ENCODE data around the gene MCUB.
"Not testable (repeated sequence)": the region's sequence is repeated elsewhere in the genome, so short reads cannot be mapped to it uniquely, and the experiment has no call there.

MCUB gene

GRCh38 chr4:109588176-109588575 lies 28.1 kb downstream of the MCUB start:
- DNase-seq, result peak; percentile 11

DNA sequence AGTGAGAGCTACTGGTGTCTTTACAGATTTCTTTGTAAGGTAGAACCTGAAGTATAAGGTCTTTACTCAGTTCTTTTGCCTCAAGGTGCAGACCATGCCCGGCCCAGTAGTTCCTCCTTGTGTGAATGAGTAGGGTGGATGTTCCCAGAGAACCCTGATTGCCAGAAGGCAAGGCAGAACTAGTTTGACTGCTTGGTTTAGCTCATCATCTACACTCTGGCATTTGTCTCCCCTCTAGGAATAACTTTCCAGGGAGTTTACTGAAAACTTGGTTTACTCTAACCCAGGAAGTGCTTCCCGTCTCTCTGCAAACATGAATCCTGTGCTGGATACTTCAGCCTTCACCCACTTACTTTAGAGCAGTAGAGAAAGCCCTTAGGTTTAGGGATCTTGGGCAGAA lies 29.1 kb downstream of the MCUB start:
- no peak for DNase-seq

DNA sequence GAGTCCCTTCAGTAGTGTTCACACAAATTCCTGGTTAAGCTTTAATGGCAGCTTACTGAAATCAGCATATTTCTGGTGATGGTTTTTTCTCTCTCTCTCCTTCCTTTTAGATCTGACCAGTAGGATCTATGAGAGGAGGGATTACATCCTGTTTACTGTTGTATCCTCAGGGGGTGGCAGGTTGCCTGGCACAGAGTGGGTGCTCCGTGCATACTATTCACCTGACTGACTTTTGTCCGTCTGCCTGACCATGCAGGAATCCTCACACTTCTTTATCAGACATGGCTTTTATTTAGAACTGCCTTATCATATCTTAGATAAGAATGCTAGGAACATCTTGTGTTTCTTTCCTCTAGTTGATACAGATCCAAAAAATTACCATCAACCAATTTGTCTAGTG lies 29.6 kb downstream of the MCUB start:
- no peak for DNase-seq

DNA sequence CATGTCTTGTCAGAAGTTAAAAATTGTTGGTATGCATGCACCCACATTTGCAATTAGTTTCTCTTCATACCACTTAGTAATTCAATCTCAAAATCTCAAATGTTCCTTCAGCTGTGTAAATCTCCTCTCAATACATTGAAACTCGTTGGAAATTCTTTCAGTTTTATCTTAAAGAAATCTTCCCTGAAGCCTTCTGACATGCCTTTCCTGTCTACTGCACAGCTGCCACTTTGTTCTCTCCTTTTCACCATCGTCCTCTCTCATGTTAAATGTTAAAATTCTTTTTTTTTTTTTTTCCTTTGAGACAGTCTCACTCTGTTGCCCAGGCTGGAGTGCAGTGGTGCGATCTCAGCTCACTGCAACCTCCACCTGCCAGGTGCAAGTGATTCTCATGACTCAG lies 30.9 kb downstream of the MCUB start:
- no peak for DNase-seq

GRCh38 chr4:109592367-109592766 lies 32.3 kb downstream of the MCUB start:
- no peak for DNase-seq

- not testable (repeated sequence) for DNase-seq
Observed at GRCh38 chr4:109595123-109595522, 35.1 kb downstream of the MCUB start.

DNA sequence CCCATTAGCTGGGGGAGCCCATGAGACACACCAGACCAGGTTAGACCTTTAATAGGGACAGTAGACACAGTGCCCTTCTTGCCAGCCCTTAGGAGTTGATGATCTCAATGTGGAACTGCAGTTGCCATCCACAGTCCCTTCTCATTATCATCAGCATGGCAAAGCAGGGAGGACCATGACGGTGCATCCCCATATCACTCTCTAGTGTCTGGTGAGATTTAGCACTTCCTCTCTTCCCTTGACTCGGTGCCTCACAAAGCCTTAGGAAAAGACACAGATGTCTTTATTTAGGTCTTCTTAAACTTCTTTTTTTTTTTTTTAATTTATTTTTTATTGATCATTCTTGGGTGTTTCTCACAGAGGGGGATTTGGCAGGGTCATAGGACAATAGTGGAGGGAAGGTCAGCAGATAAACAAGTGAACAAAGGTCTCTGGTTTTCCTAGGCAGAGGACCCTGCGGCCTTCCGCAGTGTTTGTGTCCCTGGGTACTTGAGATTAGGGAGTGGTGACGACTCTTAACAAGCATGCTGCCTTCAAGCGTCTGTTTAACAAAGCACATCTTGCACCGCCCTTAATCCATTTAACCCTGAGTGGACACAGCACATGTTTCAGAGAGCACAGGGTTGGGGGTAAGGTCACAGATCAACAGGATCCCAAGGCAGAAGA lies 36.5 kb downstream of the MCUB start:
- DNase-seq, result not testable (repeated sequence)

DNA sequence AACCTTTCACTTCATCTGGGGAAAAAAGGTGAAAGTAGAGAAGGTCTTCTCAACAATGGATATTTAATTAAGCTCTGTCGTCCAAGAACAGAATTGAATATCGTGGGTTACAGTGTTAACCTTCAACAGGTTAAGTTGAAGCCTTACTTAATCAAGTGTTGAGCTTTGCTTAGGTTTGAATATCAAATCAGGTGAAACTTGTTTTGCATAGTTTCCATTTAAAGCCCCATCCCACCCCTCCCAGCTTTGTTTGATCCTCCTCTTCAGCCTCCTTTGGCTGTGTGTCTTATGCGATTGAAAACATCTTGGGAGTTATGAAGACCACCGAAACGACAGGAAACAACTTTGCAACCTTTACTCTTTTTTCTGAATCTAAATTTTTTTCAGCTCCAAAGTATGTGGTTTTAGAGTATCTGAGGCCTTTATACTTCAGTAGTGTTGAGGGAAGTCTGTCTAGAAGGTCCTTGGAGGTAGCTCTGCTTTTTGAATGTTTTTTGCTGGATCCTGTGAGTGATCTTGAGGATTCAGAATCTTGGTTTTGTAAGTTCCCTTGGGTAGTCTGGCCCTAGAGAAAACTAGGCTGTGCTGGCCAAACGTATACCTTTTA lies 39.1 kb downstream of the MCUB start:
- DNase-seq, result no peak

DNA sequence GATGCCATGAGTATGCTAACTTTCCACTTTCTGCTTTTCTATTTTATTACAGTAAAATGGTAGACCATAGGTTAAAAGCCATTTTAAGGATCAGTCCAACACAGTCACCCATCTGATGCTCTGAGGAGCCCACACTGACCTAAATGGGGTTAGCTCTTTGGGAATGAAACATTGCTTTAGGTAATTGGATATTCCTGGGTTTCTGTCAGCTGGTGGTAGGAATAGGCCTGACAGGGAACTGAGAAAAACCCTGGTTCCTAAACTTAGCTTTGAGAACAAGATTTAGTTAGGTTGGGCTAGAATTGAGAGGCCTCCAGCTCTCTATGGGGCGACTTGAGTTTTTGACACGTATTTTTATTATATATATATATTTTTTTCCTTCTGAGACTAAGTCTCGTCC lies 40.4 kb downstream of the MCUB start:
- no peak for DNase-seq

DNA sequence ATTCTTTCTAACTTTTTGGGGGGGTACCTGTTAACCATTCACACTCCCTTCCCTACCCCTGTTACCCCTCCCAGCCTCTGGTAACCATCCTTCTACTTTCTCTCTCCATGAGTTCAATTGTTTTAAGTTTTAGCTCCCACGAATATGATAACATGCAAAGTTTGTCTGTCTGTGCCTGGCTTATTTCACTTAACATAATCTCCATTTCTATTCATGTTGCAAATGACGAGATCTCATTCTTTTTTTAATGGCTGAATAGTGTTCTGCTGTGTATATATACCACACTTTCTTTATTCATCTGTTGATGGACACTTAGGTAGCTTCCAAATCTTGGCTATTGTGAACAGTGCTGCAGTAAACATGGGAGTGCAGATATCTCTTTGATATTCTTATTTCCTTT lies 41.3 kb downstream of the MCUB start:
- no peak for DNase-seq

GRCh38 chr4:109607976-109608375 lies 47.9 kb downstream of the MCUB start:
- DNase-seq, result no peak

- DNase-seq, result no peak
Observed at GRCh38 chr4:109608879-109609278, 48.8 kb downstream of the MCUB start.

- no peak for DNase-seq
Observed at GRCh38 chr4:109609431-109609830, 49.4 kb downstream of the MCUB start.

- no peak for DNase-seq
Observed at GRCh38 chr4:109610489-109610888, 50.4 kb downstream of the MCUB start.

DNA sequence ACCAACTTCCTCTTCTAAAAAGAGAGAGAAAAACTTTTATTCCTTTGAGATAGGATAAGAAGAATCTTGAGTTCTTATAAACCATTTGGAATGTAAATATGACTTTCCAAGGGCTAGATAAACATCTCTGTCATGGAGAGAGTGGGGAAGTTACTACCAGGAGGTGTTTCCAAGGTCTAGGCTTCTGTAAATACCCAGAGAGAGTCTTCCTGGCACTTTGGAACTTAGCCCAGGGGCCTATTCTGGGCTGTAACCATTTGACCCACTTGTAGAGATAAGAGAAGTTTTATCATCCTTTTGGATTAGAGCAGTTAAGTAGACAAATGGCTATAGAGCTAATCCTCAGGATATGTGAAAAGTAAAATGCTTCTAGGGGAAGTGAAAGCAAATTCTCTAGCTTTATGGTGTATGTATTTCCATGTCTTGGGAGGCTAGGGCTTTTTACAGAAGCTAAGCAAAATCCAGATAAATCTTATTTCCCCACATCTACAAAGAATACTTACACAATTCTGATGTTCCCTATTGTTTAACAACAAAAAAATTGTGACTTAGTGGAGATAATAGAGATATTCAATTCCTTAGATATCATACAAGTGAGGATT lies 51.1 kb downstream of the MCUB start:
- DNase-seq, result no peak

DNA sequence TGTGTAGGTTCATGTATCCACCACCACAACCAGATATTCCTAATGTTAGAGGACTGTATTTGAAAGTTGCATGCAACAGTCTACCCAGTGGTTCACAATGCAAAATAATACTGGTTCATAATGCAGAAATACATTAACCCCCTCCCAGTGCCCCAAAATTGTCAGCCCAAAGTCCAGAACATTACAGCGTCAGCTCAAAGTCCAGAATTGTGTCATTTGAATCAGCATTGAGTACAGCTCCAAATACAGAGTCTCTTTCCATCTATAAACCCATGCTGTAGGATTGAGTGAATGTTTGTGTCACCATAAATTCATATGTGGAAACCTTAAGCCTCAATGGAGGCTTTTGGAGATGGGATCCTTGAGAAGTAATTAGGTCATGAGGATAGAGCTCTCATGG lies 54.0 kb downstream of the MCUB start:
- no peak for DNase-seq

GRCh38 chr4:109614466-109614865 lies 54.4 kb downstream of the MCUB start:
- no peak for DNase-seq

DNA sequence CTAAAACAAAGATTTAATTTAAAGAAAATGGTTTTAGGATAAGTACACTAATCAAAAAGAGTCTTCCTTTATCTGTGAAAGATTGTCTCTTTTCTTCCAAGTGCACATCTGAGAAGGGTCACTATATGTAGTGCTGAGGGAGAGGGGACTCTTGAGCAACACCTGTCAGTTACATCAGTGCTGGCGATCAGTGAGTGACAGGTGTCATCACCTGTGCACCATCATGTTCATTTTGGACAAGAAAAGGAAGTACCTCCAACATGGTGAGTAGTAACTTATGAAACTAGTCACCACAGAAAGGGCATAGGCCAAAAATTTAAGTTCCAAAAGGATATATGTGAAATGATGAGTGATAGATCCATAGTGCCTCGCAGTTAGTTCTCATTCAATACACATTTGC lies 55.7 kb downstream of the MCUB start:
- DNase-seq, result no peak

- no peak for DNase-seq
Observed at GRCh38 chr4:109616243-109616642, 56.2 kb downstream of the MCUB start.

DNA sequence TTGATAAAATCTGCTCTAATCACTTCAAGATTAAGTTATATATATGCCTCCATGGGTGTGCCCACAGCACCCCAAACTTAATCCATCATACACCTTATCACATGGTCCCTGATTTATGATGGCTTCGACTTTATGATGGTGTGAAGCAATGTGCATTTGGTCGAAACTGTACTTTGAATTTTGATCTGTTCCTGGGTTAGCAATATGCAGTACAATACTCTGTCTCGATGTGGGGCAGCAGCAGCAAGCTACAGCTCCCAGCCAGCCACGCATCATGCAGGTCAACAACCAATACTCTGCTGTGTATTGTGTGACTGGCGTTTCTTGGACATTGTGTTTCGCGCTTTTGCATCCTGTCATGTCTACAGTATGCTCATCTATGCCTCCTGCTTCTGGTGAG lies 62.6 kb downstream of the MCUB start:
- DNase-seq, result no peak

DNA sequence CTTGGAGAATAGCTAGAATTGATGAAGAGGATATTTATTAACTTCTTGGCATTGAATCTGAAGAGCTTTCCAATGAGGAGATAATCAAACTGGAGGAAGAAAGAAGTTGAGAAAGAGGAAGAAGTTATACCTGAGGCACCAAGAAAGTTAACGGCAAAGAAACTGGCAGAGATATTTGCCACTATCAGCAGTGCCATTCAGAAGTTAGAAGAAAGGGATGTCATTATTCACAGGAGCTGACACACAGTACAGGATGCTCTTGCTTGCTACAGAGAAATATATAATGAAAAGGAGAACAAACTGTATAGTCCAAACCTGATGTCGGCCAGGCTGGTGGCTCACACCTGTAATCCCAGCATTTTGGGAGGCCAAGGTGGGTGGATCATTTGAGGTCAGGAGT lies 64.5 kb downstream of the MCUB start:
- no peak for DNase-seq

DNA sequence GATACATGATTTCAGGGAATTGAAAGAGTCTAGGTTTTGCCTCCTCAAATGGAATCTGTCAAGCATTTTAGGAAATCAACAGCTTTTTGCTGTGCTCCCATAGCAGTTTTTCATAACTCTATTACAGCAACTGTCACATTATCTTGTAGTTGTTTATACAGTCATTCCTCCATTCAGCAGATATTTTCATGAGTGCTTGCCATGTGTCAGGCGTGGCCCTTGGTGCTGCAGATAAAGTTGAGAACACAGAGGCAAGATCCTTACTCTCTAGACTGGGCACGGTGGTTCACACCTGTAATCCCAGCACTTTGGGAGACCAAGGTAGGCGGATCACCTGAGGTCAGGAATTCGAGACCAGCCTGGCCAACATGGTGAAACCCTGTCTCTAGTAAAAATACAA lies 67.3 kb downstream of the MCUB start:
- no peak for DNase-seq

DNA sequence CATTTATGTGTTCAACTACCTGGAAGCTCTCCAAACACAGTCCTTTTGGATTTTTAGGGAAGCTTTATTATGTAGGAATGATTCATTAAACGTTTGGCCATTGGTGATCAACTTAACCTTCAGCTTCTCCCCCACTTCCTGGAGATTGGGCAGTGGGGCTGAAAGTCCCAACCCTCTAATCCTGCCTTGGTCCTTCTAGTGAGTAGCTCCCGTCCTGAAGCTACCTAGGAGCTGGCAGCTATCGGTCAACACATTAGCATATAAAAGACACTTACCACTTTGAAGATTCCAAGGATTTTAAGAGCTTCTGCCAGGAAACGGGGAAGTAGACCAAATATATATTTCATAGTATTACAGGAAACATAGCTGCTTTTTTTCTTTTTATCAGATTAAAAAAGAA lies 69.7 kb downstream of the MCUB start:
- DNase-seq, result no peak

- DNase-seq, result no peak
Observed at GRCh38 chr4:109631532-109632108, 71.6 kb downstream of the MCUB start.
